HG03025 (cell line): ENCODE data around the gene TGFBR2.

ENCODE experiments used
- ATAC-seq: cut with Tn5 transposase; IDR thresholded peaks from one replicate; pipeline ENCODE4 v1.9.1; 2021; ENCODE audit warnings: mild to moderate bottlenecking, moderate library complexity; ENCODE audit not compliant: unreplicated experiment, low FRiP score

Gene TGFBR2

GRCh38 chr3:30688776-30689641 is 82.6 kb downstream of the TGFBR2 start:
- no peak for ATAC-seq

- no peak for ATAC-seq
Measured at GRCh38 chr3:30690199-30690598, 83.8 kb downstream of the TGFBR2 start.

- ATAC-seq: no peak
Measured at GRCh38 chr3:30691249-30691880, 85.0 kb downstream of the TGFBR2 start.

GRCh38 chr3:30691944-30692343 is 85.5 kb downstream of the TGFBR2 start:
- no peak for ATAC-seq

GRCh38 chr3:30692498-30693130 is 86.2 kb downstream of the TGFBR2 start:
- ATAC-seq: no peak

- ATAC-seq: peak; percentile 83
Measured at GRCh38 chr3:30693470-30694120, 87.2 kb downstream of the TGFBR2 start.

GRCh38 chr3:30694148-30694547 is 87.7 kb downstream of the TGFBR2 start:
- ATAC-seq: no peak

- ATAC-seq: no peak
Measured at GRCh38 chr3:30694668-30695067, 88.3 kb downstream of the TGFBR2 start.

GRCh38 chr3:30695302-30696061 is 89.1 kb downstream of the TGFBR2 start:
- no peak for ATAC-seq

GRCh38 chr3:30696403-30696819 is 90.0 kb downstream of the TGFBR2 start:
- no peak for ATAC-seq

- no peak for ATAC-seq
Measured at GRCh38 chr3:30696896-30697295, 90.5 kb downstream of the TGFBR2 start.

GRCh38 chr3:30698549-30698948 is 92.1 kb downstream of the TGFBR2 start:
- no peak for ATAC-seq

- no peak for ATAC-seq
Measured at GRCh38 chr3:30699927-30700326, 93.5 kb downstream of the TGFBR2 start.

GRCh38 chr3:30700702-30701321 is 94.4 kb downstream of the TGFBR2 start:
- ATAC-seq: no peak

- no peak for ATAC-seq
Measured at GRCh38 chr3:30702038-30702827, 95.8 kb downstream of the TGFBR2 start.

- no peak for ATAC-seq
Measured at GRCh38 chr3:30702828-30703397, 96.5 kb downstream of the TGFBR2 start.

- no peak for ATAC-seq
Measured at GRCh38 chr3:30704931-30705890, 98.8 kb downstream of the TGFBR2 start.

- ATAC-seq: no peak
Measured at GRCh38 chr3:30707825-30708224, 101.4 kb downstream of the TGFBR2 start.
